Panc1 (cell line): ENCODE results near the gene ZNF18. TPM values are rescaled to one million over a fixed set of nuclear protein-coding genes. Genes with fewer than 3 reads are reported as not detected.

Experiments
- ATAC-seq: fragments of 200-7000 bp; cut with Tn5 transposase; 2 replicates; pipeline ENCODE4 v1.9.1; 2020; ENCODE audit warnings: mild to moderate bottlenecking, moderate library complexity
- BruUV-seq: library from RNA; stranded (reverse); fragments of 400-500 nt; replicated peaks from 2 replicates; lab custom pipeline; 2021; lab: Mats Ljungman, UMichigan
- CTCF ChIA-PET: fragments of 300-600 bp; sonication (Branson Sonifier 250); formaldehyde crosslinking; loops from one replicate; lab custom pipeline; 2022; ENCODE audit warnings: antibody characterized with exemption; lab: Charles Lee
- POLR2A ChIA-PET: fragments of 300-600 bp; sonication (Branson Sonifier 250); formaldehyde crosslinking; loops from one replicate; lab custom pipeline; 2022; ENCODE audit warnings: antibody characterized with exemption; lab: Charles Lee
- DNase-seq: peaks from one replicate; pipeline ENCODE4 v3.0.0-alpha.2; 2010; ENCODE audit warnings: low read depth, low spot score
- H3K27ac ChIP-seq: 2 replicates; pipeline ENCODE4 v1.5.1; 2011; ENCODE audit warnings: mild to moderate bottlenecking, low read length, inconsistent platforms
- H3K27me3 ChIP-seq: fragments of 200-500 bp; sonication (Bioruptor generic); 2 replicates; pipeline ENCODE4 v1.6.0; 2014; ENCODE audit warnings: low read length, inconsistent platforms; ENCODE audit not compliant: control insufficient read depth, insufficient read depth
- H3K36me3 ChIP-seq: fragments of 200-500 bp; sonication (Bioruptor generic); 2 replicates; pipeline ENCODE4 v1.5.1; 2014; ENCODE audit warnings: inconsistent platforms, mild to moderate bottlenecking, low read length, moderate library complexity; ENCODE audit not compliant: control insufficient read depth, insufficient read depth
- H3K4me1 ChIP-seq: 2 replicates; pipeline ENCODE4 v1.5.1; 2011; ENCODE audit warnings: inconsistent platforms, mild to moderate bottlenecking, low read length, moderate library complexity; ENCODE audit not compliant: control insufficient read depth, insufficient read depth
- H3K4me3 ChIP-seq, 2 experiments: 2 replicates each; pipeline ENCODE4 v1.5.1; 2011 to 2012; ENCODE audit warnings: low read depth in 2 of 2, low read length in 2 of 2, mild to moderate bottlenecking in 2 of 2, inconsistent platforms in 1 of 2, moderate library complexity in 1 of 2
- H3K9me3 ChIP-seq: fragments of 200-500 bp; sonication (Bioruptor generic); 2 replicates; pipeline ENCODE4 v1.5.1; 2014; ENCODE audit warnings: low read depth, mild to moderate bottlenecking, inconsistent platforms, low read length, moderate library complexity; ENCODE audit not compliant: control insufficient read depth, insufficient read depth
- CTCF ChIP-seq: fragments of 450-650 bp; IDR thresholded peaks from 2 replicates; pipeline ENCODE4 v1.5.1; 2017; ENCODE audit warnings: mild to moderate bottlenecking
- POLR2AphosphoS5 ChIP-seq: IDR thresholded peaks from 2 replicates; pipeline ENCODE4 v1.6.1; 2012; ENCODE audit warnings: mild to moderate bottlenecking, low read depth, low read length, moderate library complexity
- REST ChIP-seq, 2 experiments: IDR thresholded peaks; 2 replicates each; pipeline ENCODE4 v1.6.1; 2011 to 2012; ENCODE audit warnings: low read depth in 2 of 2, control low read depth in 1 of 2, low read length in 1 of 2, mild to moderate bottlenecking in 1 of 2, moderate library complexity in 1 of 2; ENCODE audit not compliant: insufficient read depth in 1 of 2
- SIN3A ChIP-seq: IDR thresholded peaks from 2 replicates; pipeline ENCODE4 v1.6.1; 2012; ENCODE audit warnings: low read depth, mild to moderate bottlenecking, low read length, moderate library complexity, borderline replicate concordance; ENCODE audit not compliant: insufficient read depth
- TCF7L2 ChIP-seq: IDR thresholded peaks from 2 replicates; pipeline ENCODE4 v1.6.1; 2011; ENCODE audit warnings: mild to moderate bottlenecking, low read depth, low read length, inconsistent platforms
- in situ Hi-C: cut with HindIII; loops from 2 replicates; pipeline ENCODE4 v1.10.0; 2016; ENCODE audit warnings: low sequenced_read_pairs, low pct_unique_long_range_greater_than_20kb
- intact Hi-C: fragments of 100-400 bp; cut with micrococcal nuclease; formaldehyde crosslinking; loops from one replicate; pipeline ENCODE4 v1.10.0; 2022; ENCODE audit not compliant: unreplicated experiment
- total RNA-seq: library from RNA; stranded (reverse); gene quantifications from one replicate; pipeline ENCODE4 v1.2.1, GENCODE V29; 2021; ENCODE audit not compliant: unreplicated experiment

The ZNF18 gene
- total RNA-seq, 1 experiment from 2014 or later, result 7.4 TPM

DNA sequence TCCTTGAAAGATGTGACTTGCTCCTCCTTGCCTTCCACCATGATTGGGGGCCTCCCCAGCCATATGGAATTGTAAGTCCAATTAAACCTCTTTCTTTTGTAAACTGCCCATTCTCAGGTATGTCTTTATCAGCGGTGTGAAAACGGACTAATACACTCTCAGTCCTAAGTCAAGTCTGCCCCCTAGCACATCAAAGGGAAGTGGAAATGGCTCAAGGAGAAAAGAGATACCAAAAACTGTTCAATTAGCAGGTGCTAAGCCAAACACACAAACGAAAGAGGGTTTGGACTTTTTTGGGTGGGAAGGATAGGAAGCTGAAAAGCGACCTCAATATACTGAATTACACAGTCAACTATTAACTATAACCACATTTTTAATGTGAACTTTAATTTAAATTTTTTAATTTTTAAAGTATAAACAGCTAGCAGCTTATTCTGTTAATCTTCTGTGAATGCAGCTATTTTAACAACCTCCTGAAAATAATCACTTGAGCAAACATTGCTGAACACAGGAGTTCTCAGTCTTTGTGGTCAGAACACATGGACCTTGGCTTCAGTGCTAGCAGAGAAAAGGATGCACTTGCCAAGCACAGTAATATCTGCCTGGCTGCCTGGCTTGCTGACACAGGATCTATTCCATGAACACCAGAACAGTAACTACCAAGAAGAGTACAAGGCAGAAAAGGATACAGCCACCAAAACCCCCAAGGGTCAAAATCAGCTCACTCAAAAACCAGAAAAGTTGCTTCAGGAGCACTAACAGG lies 10.9 kb downstream of the ZNF18 start:
- ChIA-PET POLR2A (interaction anchor here (0.6 to 1.1 kb wide), 2 partner anchors 11 to 990 kb away, joined by 4 to 7 read pairs; partner anchors contain the start of gene ZNF18), CTCF (no interaction called here)
- Histone ChIP-seq H3K36me3 (no peaks in the 10 kb centered on the region; the same call in 1 of the 2 replicates), H3K9me3 (no peaks in the 10 kb centered on the region), H3K4me1 (no peaks in the 10 kb centered on the region), H3K27me3 (no peaks in the 10 kb centered on the region), H3K4me3 (no peak overlapping the region), H3K27ac (no peak overlapping the region)
- in situ Hi-C loops, result no loop called here
- ATAC-seq (no peak), DNase-seq (no peak)
- no TSS peak for BruUV-seq
- intact Hi-C loops, result no loop called here
- TF ChIP-seq TCF7L2 (no peak), POLR2AphosphoS5 (no peak), CTCF (no peak), REST (IDR thresholded peaks at IDR 0.05; ENCODE audit: insufficient read depth in 1 of 2, low read depth in 2 of 2, low read length in 1 of 2) (no peak), SIN3A (no peak)

DNA sequence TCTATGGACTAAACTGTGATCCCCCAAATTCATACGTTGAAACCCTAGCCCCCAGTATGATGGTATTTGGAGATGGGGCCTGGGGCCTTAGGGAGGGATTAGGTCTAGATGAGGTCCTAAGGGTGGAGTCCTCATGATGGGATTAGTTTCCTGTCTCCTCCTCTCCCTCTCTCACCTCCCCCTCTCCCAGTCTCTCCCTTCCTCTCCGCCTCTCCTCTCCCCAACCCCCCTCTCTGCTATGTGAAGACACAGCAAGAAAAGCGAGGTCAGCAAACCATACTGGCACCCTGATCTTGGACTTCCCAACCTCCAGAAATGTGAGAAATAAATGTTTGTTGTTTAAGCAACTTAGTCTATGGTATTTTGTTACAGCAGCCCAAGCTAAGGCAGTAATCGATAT lies 15.4 kb downstream of the ZNF18 start:
- Histone ChIP-seq H3K9me3 (no peaks in the 10 kb centered on the region), H3K27me3 (no peaks in the 10 kb centered on the region), H3K4me1 (no peaks in the 10 kb centered on the region), H3K36me3 (no peaks in the 10 kb centered on the region; the same call in 1 of the 2 replicates), H3K27ac (no peak overlapping the region), H3K4me3 (no peak overlapping the region)
- POLR2A ChIA-PET, result interaction anchor here (0.6 kb wide), 1 partner anchor 196 kb away, joined by 3 read pairs; no protein-coding TSS in a partner anchor
- ATAC-seq (no peak), DNase-seq (no peak)
- BruUV-seq, result no TSS peak
- CTCF ChIA-PET, result interaction anchor here (0.7 kb wide), 1 partner anchor 39 kb away, joined by 9 read pairs; the partner anchor contains the start of gene MAP2K4
- TF ChIP-seq REST (IDR thresholded peaks at IDR 0.05; ENCODE audit: insufficient read depth in 1 of 2, low read depth in 2 of 2, low read length in 1 of 2) (no peak), SIN3A (no peak), CTCF (no peak), POLR2AphosphoS5 (no peak), TCF7L2 (no peak)
- intact Hi-C loops (no loop called here), in situ Hi-C loops (no loop called here)
